GM18519 (cell line): Measurements from ENCODE around the gene PNCK.
"Not testable (repeated sequence)": the region's sequence is repeated elsewhere in the genome, so short reads cannot be mapped to it uniquely, and the experiment has no call there.

ENCODE experiments used
- ATAC-seq: cut with Tn5 transposase; IDR thresholded peaks from one replicate; pipeline ENCODE4 v1.9.1; 2021; ENCODE audit warnings: mild to moderate bottlenecking, moderate library complexity; ENCODE audit not compliant: unreplicated experiment, low FRiP score

Gene PNCK

DNA sequence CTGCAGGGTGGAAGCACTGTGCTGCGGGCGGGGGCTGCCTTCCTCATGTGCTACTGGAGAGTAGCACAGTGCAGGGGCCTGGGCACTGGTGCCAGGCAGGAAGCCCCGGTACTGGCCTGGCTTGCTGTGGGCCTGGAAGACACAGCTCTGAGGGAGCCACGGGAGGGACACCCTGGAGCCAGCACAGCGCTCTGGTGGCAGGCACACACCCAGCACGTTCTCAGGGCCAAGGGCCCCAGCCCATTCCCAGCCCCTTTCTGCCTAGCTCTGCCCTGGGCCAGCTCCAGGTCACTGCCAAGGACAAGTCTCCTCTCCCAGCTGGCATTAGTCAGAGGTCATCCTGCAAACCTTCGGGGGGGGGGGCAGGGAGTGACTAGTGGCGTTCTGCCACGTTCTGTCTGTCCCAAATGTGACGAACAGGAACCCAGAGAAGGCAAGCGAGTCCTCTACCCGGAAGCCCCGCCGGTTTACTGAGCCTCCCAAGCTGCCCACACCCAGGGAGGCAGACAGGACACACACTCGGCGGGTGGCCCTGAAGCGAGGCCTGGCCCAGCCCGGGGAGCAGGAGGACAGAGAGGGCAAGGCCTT is 26.3 kb upstream of the PNCK start:
- ATAC-seq: not testable (repeated sequence)

DNA sequence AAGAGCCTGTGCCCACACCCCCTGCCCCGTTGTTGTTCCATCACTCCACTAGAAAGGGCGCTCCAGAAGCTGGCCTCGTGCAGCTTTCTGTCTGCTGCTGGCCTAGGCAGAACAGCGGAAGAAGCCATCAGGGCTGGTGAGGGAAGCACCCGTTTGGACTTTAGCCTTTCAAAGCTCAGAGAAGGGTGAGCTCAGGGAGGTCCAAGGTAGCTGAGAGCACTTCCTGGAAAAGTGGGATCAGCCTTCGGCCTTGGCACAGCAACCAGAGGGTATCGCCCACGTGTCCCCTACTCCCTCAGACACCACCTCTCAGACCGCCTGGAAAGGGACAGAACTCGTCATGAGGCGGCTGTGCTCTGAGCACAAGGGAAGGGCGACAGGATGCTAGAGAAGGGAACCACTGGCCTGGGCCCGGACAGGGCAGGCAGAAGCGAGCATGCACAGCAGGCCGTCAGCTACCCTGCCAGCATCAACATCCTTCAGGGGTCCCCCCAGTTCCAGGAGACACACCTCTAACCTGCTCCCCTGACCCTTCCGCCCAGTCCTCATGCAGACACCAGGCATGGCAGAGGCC is 25.7 kb upstream of the PNCK start:
- ATAC-seq: not testable (repeated sequence)

DNA sequence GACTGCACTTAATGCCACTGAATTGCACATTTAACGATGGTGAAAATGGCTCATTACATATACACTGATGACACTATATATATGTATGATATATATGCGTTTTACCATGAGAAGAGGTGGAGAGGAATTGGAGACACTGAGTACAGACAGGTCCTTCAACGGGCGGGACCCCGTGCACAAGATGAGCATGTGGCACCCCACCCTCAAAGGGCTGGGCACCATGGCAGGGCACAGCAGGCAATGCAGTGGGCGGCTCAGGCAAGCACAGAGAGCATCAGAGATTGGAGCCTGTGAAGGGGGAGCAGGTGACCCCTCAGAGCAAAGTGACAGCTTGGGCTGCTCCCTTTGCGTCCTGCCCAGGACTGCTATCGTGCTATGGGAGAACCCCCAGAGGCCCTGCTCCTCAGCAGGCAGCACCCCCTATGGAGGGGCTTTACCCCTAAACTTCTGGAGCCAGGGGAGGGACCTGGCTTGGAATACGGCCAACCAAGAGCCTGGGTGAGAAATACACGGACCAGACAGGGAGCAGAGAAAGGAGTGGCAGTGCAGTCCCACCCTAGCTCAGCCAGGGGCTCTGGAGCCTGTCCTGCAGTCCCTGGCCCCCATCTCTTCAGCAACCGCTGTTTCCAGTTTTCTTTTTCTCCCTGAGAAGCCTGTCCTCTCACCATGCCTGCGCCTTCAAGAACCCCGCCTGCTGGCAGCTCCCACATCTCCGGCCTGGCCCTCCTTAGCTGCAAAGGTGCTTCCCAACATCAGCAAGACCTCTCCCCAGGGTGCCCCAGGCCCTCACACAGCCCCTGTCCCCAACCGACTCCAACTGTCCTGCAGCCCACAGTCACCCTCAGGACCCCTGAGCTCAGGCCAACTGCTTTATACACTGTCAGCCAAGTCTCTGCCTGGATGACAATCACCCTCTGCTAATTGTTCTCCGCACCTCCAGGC is 24.6 kb upstream of the PNCK start:
- no peak for ATAC-seq

DNA sequence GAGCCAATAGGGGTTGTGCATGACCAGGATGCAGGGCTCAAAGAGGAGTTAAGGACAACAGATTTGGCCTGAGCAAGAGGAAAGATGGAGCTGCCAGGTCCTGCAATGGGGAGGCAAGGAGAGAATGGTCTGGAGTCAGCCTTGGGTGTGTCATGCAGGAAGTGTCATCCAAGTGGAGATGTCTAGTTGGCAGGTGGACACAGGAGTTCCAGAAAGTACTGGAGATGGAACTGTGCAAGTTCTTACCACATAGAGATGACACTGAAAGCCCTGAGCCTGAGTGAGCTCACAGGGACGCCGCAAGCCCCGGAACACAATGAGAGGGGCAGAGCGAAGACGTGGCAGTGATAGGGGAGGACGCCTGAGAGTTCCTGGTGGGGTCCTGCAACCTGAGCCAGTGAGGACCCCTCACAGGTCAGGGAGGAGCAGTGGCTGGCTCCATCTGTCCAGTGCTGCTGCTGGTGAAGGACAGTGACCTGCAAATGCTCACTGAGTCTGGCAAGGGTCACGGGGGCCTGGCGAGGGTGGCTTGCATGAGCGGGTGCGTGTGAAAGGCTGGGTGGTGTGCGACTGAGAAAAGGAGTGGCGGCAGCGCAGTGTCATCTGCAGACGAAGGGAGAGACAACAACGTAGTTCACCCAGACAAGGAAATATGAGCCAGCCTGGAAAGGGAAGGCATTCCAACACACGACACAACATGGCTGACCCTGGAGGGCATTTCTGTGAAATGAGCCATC is 23.5 kb upstream of the PNCK start:
- ATAC-seq: not testable (repeated sequence)

DNA sequence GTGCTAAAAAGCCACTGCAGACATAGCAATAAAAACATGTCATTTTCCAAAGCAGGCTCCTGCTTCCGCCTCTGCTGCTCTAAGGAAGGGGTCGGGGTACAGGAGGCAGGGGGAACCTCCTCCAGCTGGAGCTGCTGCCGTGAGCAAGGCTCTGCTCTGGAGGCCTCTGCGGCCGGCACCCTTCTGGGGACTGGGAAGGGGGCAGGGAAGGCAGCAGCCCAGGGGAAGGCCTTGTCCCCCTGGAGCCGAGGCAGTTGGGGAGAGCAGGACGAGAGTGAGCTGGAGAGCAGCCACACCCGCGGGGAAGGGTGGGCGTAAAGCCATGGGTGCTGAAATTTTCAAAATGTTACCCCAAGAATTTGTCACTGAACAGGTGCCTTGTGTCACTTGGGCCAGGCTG is 22.9 kb upstream of the PNCK start:
- ATAC-seq: not testable (repeated sequence)

DNA sequence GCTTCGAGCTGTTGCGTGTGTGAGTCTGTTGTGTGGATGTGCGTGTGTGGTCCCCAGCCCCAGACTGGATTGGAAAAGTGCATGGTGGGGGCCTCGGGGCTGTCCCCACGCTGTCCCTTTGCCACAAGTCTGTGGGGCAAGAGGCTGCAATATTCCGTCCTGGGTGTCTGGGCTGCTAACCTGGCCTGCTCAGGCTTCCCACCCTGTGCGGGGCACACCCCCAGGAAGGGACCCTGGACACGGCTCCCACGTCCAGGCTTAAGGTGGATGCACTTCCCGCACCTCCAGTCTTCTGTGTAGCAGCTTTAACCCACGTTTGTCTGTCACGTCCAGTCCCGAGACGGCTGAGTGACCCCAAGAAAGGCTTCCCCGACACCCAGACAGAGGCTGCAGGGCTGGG is 22.5 kb upstream of the PNCK start:
- ATAC-seq: no peak

DNA sequence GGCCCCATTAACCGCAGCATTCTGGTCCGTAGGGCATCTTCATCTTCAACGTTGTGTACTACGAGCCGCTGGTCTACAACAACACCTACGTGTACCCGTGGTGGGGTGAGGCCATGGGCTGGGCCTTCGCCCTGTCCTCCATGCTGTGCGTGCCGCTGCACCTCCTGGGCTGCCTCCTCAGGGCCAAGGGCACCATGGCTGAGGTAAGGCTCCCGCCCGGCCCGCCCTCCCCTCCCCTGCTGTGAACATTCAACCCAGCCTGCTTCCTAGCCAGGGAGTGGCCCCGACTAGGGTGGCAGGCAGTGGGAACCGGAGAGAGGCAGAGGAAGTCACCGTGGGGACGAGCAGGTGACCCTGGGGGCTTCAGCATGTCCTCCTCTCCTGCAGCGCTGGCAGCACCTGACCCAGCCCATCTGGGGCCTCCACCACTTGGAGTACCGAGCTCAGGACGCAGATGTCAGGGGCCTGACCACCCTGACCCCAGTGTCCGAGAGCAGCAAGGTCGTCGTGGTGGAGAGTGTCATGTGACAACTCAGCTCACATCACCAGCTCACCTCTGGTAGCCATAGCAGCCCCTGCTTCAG is 21.2 kb upstream of the PNCK start:
- no peak for ATAC-seq

DNA sequence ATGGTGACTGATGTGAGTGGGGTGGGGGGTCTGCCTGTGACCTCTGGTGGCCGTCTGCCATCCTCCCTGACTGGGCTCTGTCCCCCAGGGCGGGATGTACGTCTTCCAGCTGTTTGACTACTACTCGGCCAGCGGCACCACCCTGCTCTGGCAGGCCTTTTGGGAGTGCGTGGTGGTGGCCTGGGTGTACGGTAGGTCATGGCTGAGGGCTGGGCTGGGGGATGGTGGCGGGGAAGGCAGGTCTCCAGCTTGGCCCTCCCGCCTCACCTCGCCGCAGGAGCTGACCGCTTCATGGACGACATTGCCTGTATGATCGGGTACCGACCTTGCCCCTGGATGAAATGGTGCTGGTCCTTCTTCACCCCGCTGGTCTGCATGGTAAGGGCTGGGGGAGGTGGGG is 20.6 kb upstream of the PNCK start:
- not testable (repeated sequence) for ATAC-seq

DNA sequence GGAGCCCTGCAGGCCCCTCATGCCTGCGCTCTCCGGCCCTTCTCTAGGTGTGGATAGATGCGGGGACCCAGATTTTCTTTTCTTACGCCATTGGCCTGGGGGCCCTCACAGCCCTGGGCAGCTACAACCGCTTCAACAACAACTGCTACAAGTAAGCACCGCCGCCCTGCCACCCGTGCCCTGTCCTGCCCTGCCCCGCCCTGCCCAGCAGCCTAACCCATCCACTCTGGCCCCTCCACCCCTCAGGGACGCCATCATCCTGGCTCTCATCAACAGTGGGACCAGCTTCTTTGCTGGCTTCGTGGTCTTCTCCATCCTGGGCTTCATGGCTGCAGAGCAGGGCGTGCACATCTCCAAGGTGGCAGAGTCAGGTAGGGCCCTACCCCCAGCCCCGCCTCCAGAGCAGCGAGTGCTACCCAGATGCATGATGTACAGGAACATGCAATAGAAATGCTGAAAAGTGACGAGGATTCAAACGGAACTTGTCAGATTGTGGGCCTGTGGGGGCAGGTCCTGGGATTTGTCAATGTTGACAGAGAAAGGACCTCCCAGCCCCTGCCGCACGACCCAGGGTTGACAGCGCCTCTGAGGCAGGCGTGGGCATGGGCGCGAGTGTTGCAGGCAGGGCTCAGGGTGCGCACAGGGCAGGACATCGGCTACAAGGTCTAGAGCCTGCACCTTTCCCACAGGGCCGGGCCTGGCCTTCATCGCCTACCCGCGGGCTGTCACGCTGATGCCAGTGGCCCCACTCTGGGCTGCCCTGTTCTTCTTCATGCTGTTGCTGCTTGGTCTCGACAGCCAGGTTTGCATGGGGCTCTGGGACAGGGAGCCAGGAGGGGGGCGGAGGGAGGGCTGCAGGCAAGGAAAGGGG is 19.8 kb upstream of the PNCK start:
- no peak for ATAC-seq

DNA sequence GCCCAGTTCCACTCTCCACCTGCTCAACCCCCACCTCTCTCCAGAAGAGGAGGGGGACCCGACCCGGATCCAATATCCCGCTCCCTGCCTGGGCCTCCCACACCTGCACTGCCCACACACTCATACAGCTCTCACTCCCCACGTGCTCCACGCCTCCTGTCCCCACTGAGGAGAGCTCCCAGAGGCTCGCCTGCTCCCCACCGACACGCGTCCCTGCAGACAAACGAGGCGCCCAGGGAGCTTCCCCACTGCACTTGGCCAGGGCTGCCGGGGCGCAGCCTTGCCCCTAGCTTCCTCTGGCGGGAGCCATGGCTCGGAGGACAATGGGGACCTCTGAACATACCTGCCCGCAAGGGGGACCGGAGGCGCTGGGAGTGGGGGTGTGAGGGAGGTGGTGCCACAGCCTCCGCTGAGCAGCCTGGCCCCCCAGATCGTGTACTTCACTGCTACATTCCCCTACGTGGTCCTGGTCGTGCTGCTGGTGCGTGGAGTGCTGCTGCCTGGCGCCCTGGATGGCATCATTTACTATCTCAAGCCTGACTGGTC is 19.1 kb upstream of the PNCK start:
- no peak for ATAC-seq

DNA sequence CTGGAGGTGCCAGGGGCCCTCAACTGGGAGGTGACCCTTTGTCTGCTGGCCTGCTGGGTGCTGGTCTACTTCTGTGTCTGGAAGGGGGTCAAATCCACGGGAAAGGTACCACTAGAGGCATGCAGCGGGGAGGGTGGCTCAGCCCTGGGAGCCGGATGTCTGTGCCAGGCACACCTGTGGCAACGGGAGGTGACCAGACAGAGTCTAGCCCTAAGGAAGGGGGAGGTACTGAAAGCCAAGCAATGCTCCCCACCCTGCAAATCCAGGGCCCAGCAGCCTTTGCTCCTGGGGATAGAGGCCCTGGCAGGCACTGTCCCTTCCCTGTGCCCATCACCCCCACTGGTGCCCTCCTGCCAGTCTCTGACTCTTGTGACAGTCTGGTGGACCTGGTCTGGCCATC is 18.4 kb upstream of the PNCK start:
- ATAC-seq: no peak

DNA sequence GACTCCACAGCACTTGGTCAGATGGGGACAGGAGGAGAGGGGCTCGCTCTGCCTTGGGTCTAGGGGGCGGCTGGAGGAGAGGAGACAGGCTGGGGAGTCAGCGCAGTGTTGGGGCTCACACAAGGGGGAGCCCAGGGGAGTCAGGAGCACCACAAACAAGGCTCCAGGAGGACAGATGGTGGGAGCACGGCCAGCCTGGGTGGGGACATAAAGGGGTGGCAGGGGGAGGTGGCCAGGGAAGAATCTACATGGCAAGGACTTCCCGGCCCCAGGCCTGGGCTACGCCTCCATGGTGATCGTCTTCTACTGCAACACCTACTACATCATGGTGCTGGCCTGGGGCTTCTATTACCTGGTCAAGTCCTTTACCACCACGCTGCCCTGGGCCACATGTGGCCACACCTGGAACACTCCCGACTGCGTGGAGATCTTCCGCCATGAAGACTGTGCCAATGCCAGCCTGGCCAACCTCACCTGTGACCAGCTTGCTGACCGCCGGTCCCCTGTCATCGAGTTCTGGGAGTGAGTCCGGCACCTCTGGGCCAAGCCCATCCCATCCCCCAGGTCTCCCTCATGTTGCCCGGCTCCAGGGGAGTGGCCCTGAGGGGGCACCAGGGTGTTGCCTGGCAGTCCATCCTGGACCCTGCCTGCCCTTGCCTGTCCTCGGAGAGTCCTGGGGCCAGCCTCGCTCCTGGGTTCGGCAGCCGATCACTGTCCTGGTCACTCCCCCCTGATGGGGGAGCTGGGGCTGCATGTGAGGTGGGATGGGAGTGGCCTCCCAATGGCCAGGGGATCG is 17.6 kb upstream of the PNCK start:
- ATAC-seq: not testable (repeated sequence)

DNA sequence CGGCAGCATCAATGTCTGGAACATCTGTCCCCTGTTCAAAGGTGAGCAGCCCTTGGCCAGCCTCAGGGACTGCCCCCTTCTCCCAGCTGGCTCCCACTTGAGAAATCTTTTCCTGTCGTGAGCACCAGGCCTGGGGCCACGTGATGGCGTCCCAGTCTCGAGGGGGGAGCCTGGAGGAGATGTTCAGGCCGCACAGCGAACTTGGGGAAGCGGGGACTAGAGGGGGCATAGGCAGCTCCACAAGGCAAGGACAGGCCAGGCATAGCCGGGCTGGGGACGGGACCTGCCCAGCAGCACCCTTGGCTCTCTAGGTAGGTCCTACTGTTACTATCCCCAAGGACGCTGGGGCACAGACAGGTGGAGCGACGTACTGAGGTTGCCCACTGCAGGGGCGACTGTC is 16.9 kb upstream of the PNCK start:
- no peak for ATAC-seq

DNA sequence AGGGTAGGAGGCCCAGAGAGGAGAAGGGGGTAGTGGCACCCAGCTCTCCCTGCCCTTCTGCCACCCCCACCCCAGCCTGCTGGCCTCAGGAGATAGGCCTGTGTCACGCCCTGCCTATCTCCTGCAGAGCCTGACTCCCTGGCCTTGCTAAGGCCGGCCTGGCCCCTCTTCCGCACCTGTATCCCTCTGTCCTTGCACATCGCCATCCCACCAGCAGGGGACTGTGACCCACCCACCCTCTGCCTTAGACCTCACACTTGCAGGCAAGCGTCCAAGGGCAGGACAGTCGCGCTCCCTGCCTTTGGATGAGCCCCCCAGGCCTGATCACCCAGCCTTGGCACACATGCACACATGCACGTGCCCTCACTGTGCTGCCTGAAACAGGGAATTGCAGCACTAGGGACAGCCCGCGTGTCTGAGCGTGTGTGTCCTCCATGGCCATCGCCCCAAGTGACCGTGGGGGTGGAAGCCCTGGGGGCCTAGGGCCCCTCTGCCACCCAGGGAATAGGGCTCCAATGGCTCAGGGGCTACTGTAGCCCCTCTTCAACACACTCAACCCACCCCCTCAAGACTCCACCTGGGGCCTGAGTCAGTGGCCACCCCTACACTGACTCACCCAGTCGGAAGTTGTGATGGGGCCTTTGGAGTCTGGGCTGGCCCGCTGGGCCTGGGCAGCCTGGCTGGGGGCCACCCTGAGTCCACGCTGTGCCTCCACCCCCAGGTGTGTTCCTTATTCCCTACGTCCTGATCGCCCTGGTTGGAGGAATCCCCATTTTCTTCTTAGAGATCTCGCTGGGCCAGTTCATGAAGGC is 16.2 kb upstream of the PNCK start:
- ATAC-seq: no peak

DNA sequence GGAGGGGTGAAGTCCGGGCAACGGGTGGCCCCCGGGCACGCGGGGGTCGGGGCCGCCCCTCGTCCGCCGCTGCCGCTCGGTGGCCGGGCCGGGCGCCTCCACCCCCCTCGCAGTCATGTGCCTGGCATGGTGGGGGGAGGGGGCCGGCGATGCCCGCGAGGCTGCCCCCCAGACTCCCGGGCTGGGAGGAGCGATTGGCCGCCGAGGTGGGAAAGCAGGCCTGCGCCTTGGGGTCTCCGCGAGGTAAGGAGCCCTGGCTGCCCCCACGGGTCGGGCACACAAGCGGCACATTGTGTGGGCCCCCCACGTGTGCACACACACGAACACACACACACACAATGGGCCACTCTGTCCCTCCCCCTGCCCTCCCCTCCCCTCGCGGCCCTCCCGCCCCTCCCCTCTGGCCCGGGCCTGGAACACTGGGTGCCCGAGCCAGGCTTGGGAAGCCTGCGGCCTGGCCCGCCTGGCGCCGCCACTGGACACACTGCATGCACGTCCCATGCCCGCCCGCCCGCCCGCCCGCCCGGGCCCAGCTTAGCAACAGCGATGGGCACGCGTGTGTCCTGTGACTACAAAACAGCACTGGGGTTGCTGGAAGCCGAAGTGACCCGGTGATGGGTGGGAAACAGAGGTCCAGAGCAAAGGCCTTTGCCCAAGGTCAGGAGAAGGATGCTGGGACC is 15.4 kb upstream of the PNCK start:
- ATAC-seq: no peak

DNA sequence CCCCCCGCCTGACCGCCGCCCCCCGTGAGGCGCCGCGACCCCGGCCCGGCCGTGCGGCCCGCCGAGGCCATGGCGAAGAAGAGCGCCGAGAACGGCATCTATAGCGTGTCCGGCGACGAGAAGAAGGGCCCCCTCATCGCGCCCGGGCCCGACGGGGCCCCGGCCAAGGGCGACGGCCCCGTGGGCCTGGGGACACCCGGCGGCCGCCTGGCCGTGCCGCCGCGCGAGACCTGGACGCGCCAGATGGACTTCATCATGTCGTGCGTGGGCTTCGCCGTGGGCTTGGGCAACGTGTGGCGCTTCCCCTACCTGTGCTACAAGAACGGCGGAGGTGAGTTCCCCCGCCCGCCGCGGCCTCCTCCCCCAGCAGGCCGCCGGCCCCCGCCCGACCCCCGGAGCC is 14.9 kb upstream of the PNCK start:
- ATAC-seq: no peak

DNA sequence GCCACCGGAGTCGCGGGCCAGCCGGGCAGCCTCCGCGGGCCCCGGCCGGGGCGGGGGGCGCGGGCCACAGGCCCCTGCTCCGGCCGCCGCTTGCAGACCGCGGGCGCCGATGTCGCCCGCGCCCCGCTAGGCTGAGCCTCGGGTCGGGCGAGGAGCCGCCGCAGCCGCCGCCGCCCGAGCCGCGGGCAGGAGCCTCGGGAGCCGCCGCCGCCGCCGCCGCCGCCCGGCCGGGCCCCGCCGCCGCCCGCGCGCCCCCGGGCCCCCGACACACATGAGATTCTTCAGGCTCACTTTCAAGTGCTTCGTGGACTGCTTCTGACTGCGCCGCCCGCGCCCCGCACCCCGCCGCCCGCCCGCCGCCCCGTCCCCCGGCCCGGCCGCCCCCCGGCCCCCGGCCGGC is 14.5 kb upstream of the PNCK start:
- ATAC-seq: no peak
